Right lobe of liver (tissue), 6 donors: ENCODE results near the gene AKAP3. TPM values are rescaled to one million over a fixed set of nuclear protein-coding genes. Genes with fewer than 3 reads are reported as not detected.

ENCODE experiments used
- ATAC-seq, 4 donors: fragments of 200-7000 bp; cut with Tn5 transposase; one replicate each; pipeline ENCODE4 v1.9.1; 2020; ENCODE audit warnings: mild to moderate bottlenecking in 4 of 4, moderate library complexity in 4 of 4
- DNase-seq, 3 donors: peaks; one replicate each; pipeline ENCODE4 v3.0.0-alpha.2; 2020
- H3K27ac ChIP-seq, 3 donors: fragments of 200-600 bp; one replicate each; pipeline ENCODE4 v1.8.0; 2022
- H3K27me3 ChIP-seq, 2 donors: fragments of 200-600 bp; one replicate each; pipeline ENCODE4 v1.8.0; 2022
- H3K36me3 ChIP-seq, 4 donors: fragments of 200-600 bp; sonication (generic) in 1 of 4; one replicate each; pipeline versions ENCODE4 v1.5.1 to v1.8.0; 2017 to 2022; ENCODE audit warnings: control low read depth in 1 of 4
- H3K4me1 ChIP-seq, 4 donors: fragments of 200-600 bp; sonication (generic) in 1 of 4; one replicate each; pipeline versions ENCODE4 v1.5.1 to v1.8.0; 2017 to 2022; ENCODE audit warnings: control low read depth in 1 of 4
- H3K4me3 ChIP-seq, 3 donors: fragments of 200-600 bp; one replicate each; pipeline ENCODE4 v1.8.0; 2022
- H3K9me3 ChIP-seq, 4 donors: fragments of 200-600 bp; sonication (generic) in 1 of 4; one replicate each; pipeline versions ENCODE4 v1.5.1 to v1.8.0; 2017 to 2022; ENCODE audit warnings: control low read depth in 1 of 4
- POLR2A ChIP-seq: fragments of 450-650 bp; IDR thresholded peaks from one replicate; pipeline ENCODE4 v1.6.1; 2017; ENCODE audit warnings: antibody characterized with exemption, mild to moderate bottlenecking
- WGBS: methylation state at CpG from one replicate; pipeline ENCODE4 v1.1.6; 2018; ENCODE audit warnings: low coverage, low lambda C conversion rate; ENCODE audit not compliant: insufficient coverage; ENCODE audit errors: missing lambda C conversion rate; 5-methylcytosine and 5-hydroxymethylcytosine counted together
- intact Hi-C, 2 donors: fragments of 100-400 bp; cut with DNase I; formaldehyde crosslinking; loops; one replicate each; pipeline versions ENCODE4 v1.11.2 to v1.14.1; 2022
- total RNA-seq, 6 experiments: library from RNA; depleted of rRNA in 2 of 6; stranded (reverse); fragments of >200 nt in 2 of 6; fragmentation: NEBNext Ultra II Directional in 3 of 6; extraction: Animal tissue kit (Norgen Biotek cat#: 25700) in 3 of 6; gene quantifications; one replicate each; pipeline versions ENCODE4 v1.1.0 to v1.2.4, GENCODE V29; 2016 to 2023
- TF ChIP-seq, protein P1 (sequence below), 4 donors: fragments of 200-600 bp in 3 of 4; fragments of 450-650 bp in 1 of 4; IDR thresholded peaks; one replicate each; pipeline versions ENCODE4 v1.5.1 to v1.8.0; 2016 to 2022; ENCODE audit warnings: antibody characterized with exemption in 4 of 4, mild to moderate bottlenecking in 2 of 4
- donor health status: DM: no; HTN: yes; CAD: no.
- donor health status: DM: no; HTN: no; CAD: no.
- donor health status: DM: no; HTN: no; CAD: no.
- donor health status: DM: no; HTN: yes; CAD: no.
- donor health status: DM: no; HTN: yes; CAD: no.

The AKAP3 gene
- total RNA-seq, 6 experiments from 2014 or later = 0.72 to 3.2 (median 2.1) TPM

DNA sequence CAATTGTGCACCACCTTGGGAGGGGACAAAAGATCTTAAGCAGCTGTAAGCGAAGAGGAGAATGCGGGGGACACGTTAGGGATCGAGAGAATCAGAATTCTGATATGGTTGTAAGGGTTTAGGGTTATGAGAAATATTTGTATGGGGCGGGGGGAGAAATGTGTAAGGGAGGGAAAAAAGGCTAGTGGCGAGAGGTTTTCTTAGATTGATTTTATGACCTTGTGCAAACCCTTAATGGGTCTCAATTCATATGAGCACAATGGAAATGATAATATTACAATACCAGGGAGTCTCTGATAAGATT lies 459 bp upstream of the AKAP3 start:
- intact Hi-C loops = no loop called here
- ATAC-seq (no peak), DNase-seq (no peak)
- Histone ChIP-seq H3K27ac (peak overlapping the region; percentile 41 to 73 (median 54)), H3K4me1 (peaks cover 0 to 16% (median 7%) of the 10 kb centered on the region in 4 donors), H3K4me3 (peak overlapping the region; percentile 64 to 82 (median 75)), H3K36me3 (peaks cover 0 to 3% (median 0%) of the 10 kb centered on the region in 4 donors), H3K27me3 (no peaks in the 10 kb centered on the region), H3K9me3 (no peaks in the 10 kb centered on the region)
- TF ChIP-seq, protein P1, sequence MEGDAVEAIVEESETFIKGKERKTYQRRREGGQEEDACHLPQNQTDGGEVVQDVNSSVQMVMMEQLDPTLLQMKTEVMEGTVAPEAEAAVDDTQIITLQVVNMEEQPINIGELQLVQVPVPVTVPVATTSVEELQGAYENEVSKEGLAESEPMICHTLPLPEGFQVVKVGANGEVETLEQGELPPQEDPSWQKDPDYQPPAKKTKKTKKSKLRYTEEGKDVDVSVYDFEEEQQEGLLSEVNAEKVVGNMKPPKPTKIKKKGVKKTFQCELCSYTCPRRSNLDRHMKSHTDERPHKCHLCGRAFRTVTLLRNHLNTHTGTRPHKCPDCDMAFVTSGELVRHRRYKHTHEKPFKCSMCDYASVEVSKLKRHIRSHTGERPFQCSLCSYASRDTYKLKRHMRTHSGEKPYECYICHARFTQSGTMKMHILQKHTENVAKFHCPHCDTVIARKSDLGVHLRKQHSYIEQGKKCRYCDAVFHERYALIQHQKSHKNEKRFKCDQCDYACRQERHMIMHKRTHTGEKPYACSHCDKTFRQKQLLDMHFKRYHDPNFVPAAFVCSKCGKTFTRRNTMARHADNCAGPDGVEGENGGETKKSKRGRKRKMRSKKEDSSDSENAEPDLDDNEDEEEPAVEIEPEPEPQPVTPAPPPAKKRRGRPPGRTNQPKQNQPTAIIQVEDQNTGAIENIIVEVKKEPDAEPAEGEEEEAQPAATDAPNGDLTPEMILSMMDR (IDR thresholded peaks at IDR 0.05) = no peak
- no peak for TF ChIP-seq POLR2A
- 0% methylated on average over 6 of the region's 6 CpGs for WGBS

DNA sequence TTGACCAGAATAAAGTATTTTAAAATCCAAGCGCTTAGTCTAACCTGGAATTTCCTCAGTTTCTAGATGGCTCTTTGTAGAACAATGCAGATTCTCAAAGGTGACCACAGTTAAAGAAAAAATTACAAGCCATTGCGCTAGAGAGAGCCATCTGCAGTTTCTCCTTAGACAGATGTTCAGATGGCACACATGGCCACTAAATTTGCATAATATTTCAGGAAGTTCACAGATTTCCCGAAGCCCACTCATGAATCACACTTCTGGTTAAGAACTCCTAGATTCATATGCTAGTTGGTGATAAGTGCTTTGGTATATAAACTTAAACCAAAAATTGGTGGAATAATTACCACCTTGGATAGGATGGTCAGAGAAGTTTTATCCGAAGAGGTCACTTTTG lies 749 bp downstream of the AKAP3 start:
- DNase-seq = no peak
- Histone ChIP-seq H3K27me3 (no peaks in the 10 kb centered on the region), H3K9me3 (no peaks in the 10 kb centered on the region), H3K27ac (peak overlapping the region in 2 of 3 donors; percentile 54 to 73), H3K4me1 (peaks cover 0 to 16% (median 7%) of the 10 kb centered on the region in 4 donors), H3K36me3 (no peaks in the 10 kb centered on the region), H3K4me3 (peak overlapping the region; percentile 64 to 82 (median 75))
- no peak for TF ChIP-seq POLR2A
- TF ChIP-seq, protein P1 (IDR thresholded peaks at IDR 0.05) = no peak
- intact Hi-C loops = no loop called here
- ATAC-seq = peak in 2 of 4 donors; percentile 5 to 6
- WGBS = 44% methylated on average over 4 of the region's 4 CpGs

DNA sequence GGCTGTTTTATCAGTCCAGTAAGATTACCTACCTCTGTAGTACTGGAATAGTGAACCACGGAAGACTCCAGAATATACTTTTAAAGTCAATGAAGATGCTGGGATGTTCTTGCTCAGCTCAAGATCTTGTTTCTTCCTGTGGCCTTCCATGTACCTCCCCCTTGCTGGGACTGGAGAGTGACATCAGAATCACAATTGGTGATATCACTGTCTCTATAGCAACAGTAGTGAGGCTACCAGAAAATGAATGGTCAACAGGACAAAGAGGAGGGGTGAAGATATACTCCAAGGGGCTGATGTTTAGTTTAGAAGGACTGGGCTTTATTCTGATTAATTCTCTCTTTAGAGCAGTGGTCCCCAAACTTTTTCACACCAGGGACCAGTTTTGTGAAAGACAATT lies 3.8 kb downstream of the AKAP3 start:
- ATAC-seq (no peak), DNase-seq (no peak)
- H3K9me3 ChIP-seq = no peaks in the 10 kb centered on the region
- no peak overlapping the region for H3K4me3 ChIP-seq
- H3K4me1 ChIP-seq = peaks cover 0 to 6% (median 2%) of the 10 kb centered on the region in 4 donors
- no peaks in the 10 kb centered on the region for H3K36me3 ChIP-seq
- intact Hi-C loops = no loop called here
- TF ChIP-seq, protein P1 (IDR thresholded peaks at IDR 0.05) = no peak
- TF ChIP-seq POLR2A = no peak
- WGBS = 100% methylated on average over 1 of the region's 1 CpG
- no peak overlapping the region for H3K27ac ChIP-seq
- no peaks in the 10 kb centered on the region for H3K27me3 ChIP-seq

DNA sequence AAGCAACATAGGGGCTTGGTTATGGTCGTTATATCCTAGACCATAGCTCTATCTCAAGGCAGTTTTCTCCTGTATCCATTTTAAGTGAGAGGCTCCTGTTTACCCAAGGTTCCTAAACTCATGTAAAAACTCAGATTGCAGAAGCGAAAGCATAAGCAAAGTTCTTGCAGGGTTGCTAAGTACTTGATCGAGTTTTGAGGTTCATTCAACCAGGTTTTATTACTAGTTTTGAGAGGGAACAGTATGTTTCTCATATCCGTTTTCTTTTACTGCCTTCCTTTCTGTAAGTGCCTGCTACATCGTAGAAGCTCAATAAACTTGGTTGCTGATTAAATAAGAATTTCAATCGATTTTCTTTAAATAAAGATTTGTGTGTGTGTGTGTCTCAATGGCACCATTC lies 5.1 kb downstream of the AKAP3 start:
- no peaks in the 10 kb centered on the region for H3K36me3 ChIP-seq
- intact Hi-C loops = no loop called here
- no peaks in the 10 kb centered on the region for H3K9me3 ChIP-seq
- no peaks in the 10 kb centered on the region for H3K27me3 ChIP-seq
- TF ChIP-seq, protein P1 (IDR thresholded peaks at IDR 0.05) = no peak
- TF ChIP-seq POLR2A = no peak
- ATAC-seq (no peak), DNase-seq (no peak)
- H3K27ac ChIP-seq = no peak overlapping the region
- no peak overlapping the region for H3K4me3 ChIP-seq
- no peaks in the 10 kb centered on the region for H3K4me1 ChIP-seq
- 71% methylated on average over 6 of the region's 6 CpGs for WGBS

DNA sequence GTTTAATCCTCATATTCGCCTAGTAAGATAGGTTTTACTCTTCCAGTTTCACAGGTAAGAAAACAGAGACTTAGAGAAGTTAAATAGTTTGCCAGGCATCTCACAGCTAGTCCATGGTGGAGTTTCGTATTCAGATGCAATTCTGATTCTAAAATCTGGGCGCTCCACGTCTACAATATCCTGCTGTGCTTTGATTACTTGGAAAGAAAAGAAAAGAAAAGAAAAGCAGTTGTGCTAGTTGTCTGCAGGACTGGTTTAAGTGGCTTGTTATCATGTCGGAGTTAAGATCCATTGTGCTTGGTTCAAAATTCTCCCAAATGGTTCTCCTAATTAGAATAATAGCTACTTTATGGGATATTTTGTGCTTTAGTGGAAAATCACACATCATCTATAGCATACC lies 18.6 kb downstream of the AKAP3 start:
- 59% methylated on average over 5 of the region's 5 CpGs for WGBS
- intact Hi-C loops = no loop called here
- Histone ChIP-seq H3K27ac (no peak overlapping the region), H3K36me3 (no peaks in the 10 kb centered on the region), H3K9me3 (no peaks in the 10 kb centered on the region), H3K4me3 (no peak overlapping the region), H3K4me1 (no peaks in the 10 kb centered on the region), H3K27me3 (no peaks in the 10 kb centered on the region)
- ATAC-seq (no peak), DNase-seq (no peak)
- no peak for TF ChIP-seq POLR2A
- TF ChIP-seq, protein P1 (IDR thresholded peaks at IDR 0.05) = no peak
